HG02938 (cell line): ENCODE data around the gene SORCS1.

ENCODE experiments used
- ATAC-seq: cut with Tn5 transposase; IDR thresholded peaks from one replicate; pipeline ENCODE4 v1.9.1; 2021; ENCODE audit warnings: mild to moderate bottlenecking, moderate library complexity; ENCODE audit not compliant: unreplicated experiment

Gene SORCS1

DNA sequence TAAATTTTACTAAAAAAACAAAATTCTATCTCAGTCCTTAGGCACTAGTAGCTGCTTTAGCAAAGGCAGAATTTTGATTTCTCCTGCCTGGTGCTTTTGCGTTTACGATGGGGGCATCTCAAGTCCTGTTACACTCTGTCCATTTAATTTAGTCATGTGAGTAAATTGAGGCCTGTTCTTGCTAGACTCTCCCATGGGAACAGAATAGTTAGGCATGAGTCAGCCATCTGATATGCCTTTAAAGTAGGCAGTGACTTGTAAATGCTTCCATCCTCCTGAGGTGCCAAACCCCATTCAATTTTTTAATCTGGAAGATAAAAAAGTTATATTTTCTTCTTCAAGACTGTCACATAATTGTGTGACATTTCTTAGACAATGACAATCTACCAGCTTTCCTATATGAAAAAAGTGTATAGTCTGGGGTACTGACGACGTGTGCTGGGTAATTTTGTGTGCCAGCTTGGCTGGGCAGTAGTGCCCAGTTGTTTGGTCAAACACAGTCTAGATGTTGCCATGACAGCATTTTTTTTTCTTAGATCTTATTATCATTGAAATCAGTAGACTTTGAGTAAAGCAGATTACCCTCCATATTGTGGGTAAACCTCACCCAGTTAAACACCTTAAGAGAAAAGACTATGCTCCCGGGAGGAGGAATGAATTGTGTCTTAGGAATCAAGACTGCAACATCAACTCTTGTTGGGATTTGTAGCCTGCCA, 603.4 kb downstream of the SORCS1 start:
- no peak for ATAC-seq

DNA sequence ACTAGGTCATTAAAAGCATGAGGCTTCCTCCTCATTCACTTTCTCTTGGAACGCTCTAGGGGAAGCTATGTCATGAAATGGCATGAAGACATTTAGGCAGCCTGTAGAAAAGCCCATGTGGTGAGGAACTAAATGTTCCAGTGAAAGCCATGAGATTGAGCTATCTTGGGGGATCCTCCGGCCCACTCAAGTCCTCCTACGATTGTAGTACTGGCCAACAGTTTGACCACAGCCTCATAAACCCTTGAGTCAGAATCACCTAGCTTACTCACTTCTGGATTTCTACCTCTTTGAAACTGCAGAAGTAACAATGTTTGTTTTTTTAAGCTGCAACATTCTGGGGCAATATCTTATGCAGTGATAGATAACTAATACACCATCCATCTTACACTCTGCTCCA, 605.1 kb downstream of the SORCS1 start:
- no peak for ATAC-seq

DNA sequence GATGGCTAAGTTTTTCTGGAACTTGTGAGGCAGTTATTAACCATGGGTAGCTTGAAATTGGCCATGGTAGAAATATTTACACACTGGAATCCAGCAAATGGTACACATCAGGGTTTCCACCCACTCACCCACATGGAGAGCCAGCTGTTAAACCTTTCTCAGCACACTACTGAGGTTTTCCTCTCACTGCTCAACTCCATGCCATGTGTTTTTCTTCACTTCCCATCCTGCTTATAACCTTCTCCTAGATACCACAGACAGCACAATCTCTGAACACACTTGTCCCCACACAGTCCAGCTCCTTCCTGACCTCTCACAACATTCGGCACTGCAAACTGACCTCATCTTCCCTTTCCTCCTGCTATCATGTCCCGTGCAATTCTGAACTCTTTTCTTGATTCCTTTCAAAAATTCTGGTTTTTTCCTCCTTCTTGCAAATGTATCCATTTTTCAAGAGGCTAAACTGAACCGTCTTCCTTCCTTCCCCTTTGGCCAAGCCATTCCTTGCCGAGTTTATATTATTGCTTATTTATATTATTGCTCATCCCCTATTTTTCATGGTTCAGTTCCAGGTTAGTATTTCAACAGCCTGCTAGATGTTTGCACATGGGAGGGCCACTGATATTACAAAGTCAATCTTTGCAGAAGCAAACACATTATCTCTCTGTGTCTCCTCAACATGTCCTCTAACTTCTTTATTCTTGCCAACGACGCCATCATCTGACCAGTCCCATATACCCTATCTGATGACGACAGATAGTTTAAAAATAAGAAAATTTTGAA, 606.4 kb downstream of the SORCS1 start:
- ATAC-seq: no peak

DNA sequence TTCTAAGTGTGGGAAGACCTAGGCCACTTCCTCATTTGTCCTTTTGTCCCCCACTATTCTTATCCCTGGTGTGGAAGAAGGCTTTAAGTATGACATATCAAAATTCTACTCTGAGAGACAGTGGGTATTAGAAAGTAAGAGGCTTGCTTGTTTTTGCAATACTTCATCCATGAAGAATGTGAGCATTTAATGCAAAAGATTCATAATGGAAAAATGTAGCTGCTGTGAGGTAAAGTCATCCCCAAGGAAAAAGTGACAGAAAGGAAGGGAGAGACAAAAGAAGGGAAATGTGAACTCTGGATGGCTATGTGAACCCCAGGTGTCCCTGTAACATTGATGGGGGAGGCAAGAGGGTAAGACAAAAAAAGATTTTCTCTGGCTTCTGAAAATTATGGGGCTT, 607.5 kb downstream of the SORCS1 start:
- ATAC-seq: no peak

DNA sequence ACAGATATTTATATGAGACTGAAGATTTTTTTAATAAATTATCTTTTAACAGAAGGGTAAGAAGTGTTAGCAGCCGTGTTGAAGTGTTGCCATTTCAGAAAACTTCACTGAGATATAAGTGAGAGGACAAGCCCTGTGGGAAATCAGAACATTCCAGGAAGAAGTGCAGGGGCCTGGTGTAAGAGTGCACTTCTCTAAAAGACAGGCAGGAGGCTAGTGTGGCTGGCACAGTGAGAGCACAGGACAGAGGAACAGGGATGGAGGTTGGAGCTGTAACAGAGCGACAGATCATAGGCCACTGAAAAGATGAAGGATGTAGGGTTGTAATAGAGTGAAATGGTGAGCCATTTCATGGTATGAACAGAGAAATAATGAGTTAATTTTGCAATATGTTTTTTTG, 608.9 kb downstream of the SORCS1 start:
- no peak for ATAC-seq

DNA sequence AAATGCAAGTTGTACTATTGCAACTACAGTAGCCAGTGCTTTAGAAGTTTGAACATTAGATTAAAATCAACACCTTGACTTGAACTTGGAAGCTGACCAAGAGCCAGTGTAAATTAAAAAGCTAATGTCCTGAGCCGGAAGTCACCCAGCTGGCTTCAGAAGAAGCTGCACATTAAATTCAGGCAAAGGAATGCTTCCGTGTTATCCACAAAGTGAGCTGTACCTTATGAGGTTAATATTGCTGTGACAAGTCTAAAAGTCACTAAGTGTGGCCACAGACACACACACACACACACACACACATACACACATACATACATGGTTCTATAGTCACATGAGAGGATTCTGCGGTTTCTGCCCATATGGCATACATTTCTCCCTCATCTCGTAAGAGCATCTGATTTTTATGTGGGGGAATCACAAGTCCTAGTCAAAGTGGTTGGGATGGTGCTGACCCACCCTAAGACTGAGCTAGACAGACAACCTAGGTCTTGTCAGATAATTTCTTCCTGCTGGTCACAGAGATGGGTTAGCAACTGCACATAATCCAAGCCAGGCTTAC, 612.9 kb downstream of the SORCS1 start:
- no peak for ATAC-seq

DNA sequence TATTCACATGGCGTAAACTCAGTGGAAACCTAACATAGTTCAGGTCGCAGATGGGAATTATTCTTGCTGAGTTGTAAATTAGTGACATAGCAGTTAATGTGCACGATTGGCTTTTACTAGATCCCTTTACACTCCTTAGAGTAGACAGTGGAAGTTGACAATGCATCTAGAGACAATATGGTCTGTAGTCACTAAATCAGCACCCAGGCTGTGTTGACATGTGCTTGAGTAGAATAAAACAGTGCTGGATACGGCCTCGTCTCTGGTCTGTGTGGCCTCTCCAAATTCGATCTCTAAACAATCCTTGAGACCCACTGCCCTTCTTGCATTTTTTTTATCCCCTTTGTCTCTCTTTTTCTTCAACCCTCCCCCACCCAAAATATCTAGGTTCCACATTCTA, 615.7 kb downstream of the SORCS1 start:
- no peak for ATAC-seq

DNA sequence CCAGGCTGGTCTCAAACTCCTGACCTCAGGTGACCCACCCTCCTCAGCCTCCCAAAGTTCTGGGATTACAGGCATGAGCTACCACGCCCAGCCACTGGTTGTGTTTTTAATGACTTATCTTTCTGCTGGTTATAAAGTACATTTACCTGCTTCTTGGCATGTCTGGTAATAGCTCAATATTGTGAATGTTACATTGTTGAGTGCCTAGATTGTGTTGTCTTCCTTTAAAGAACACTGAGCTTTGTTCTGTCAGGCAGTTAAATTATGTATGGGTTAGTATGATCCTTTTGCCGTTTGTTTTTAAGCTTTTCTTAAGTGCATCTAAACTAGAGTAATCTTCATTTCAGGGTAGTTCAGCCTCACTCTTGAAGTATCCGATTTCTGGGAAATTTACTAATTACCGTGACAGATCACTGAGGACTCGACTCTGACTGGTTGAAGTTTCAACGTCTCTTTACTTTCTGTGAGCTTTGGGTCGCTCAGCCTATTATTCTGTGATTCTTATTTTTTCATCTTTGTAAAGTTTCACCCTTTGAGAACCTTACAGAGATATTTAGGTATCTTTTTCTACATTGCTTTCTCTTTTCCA, 617.4 kb downstream of the SORCS1 start:
- ATAC-seq: no peak

DNA sequence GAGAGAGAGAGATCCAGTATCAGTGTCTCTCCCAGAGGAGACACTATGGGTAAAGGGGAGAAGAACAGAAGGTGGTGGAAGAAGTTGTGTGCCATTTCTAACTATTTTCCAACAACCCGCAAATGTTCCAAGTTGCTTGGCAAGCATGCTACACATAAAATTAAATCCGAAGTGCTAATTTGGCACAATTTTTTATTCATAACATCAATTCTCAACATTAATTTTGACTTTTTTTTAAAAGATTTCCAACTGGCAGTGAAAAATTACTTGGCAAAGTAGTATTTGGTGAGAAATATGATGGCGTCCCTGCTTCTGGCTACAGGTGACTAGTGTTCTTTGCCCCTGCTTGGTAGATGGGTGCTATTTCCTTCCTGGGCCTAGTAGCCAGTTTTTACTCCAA, 622.0 kb downstream of the SORCS1 start:
- ATAC-seq: no peak

DNA sequence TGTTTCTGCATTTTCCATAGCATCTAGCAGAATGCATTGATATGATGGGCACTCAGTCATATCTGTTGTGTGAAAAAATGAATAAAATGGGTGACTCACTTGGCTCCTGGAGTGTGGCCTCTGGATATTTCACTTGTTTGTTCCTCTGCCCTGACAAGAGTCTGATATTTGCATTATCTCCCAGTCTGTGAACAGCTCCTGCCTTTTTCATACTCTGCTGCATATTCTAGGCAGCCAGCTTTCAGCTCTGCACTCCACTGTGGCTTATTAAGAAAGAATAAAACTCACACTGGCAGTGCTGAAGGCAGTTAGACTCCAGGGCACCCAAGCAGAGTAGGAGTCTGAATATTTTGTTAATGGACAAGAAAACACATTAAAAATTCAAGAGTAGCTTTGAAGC, 623.9 kb downstream of the SORCS1 start:
- ATAC-seq: no peak

DNA sequence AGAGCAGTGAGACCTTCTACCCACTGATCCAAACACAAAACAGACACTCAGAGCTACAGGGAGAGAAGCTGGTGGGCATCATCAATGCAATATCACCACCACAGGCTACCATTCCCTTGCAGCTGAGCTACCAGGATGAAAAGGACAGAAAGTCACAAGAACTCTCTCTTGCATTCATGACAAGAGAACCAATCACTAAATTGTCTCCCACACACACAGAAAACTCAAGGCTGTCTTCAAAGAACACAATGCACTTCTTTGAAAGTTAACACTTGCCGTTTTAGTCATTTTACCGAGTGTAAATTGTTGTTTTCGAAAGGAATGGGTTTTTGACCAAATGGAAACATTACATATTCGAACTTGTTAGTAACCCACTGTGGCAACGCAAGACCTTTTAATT, 626.6 kb downstream of the SORCS1 start:
- no peak for ATAC-seq

DNA sequence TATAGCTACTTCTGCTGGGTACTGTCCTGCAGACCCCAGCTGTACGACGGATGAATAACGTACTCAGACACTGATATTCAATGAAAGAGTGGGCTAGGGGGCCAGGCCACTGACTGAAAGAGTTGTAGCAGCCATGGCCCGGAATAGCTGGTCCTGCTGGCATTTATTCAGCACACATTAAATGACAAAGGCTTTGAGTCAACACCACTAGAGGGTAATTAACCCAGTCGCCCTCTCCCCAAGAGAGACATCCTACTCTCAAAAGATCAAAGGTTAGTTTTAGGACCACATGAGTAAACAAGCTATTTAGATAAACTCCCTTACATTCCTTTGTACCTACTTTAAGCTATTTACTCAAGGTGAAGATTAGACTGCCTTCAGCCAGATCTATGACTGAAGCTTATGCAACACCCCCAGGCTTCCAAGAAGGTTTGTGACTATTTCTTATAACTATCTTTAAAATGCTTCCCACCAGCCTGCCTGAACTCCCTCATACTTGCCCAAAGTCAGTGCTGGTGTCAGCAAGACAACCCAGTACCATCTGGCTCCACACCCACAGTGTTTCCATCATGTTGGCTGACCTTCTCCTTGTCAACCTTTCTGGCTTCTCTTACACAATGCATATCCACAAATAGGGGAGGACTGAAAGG, 629.1 kb downstream of the SORCS1 start:
- no peak for ATAC-seq

DNA sequence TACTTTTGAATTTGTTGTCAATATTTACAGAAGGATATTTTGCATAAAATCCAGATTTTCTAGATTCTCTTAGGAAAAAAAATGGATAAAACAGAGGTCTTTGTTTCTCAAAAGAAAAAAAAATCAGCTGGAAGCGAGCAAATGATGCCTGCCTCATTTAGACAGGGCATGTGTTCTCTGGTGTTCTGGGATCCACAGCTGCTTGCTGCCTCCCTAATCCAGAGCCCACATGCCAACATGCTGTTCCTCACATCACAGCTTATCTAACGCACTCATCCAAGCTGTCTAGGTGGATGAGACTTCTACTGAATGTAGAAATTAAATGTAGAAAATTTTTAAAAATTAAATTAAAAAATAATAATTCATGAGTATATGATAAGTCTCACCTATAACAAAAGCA, 630.1 kb downstream of the SORCS1 start:
- ATAC-seq: no peak

DNA sequence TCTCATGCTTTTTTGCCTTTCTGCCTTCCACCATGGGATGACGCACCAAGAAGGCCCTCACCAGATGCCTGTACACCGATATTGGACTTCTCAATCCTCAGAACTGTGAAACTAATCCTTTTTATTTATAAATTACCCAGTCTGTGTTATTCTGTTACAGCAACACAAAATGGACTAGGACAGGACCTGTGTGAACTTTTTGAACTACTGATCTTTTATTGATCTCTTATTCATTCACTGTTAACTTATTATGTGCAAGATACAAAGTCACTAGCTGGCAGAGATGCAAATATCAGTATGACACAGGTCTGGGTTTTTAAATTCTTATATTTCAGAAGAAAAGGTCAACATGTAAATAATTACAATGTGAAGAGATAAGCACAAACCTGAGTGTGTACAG, 635.8 kb downstream of the SORCS1 start:
- ATAC-seq: no peak

DNA sequence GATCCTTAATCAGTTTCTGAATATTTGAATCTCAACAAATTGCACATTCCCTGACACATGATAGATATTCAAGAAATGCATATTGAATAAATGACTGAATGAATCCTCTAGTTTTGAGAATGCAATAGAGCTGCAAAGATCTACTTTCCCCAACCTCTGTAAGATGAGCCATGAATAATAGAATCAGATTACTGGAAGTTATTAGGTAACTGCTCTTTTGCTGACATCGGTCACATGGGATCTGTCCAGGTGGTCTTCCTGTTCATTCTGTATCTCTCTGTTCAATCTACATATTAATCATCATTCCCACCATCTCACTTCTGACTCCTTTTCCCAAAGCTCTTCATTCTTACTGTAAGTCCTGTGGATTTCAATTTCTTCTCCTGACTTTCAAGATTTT, 638.7 kb downstream of the SORCS1 start:
- no peak for ATAC-seq
